ENCODE results near the gene TMEM123. TPM values are rescaled to one million over a fixed set of nuclear protein-coding genes. Genes with fewer than 3 reads are reported as not detected.
A peak's percentile ranks its signal among the peaks of the same experiment; 100 is the strongest.

The TMEM123 gene
- total and polyA plus RNA-seq, 4 experiments from 2014 or later = 383 to 839 (median 574) TPM

- Histone ChIP-seq H3K4me3 (ENCODE audit: low read length in 2 of 2) (no peak overlapping the region), H3K4me1 (ENCODE audit: insufficient read depth, low read length) (peaks cover 89% of the 10 kb centered on the region), H3K36me3 (ENCODE audit: insufficient read depth, low read length) (peaks cover 6% of the 10 kb centered on the region), H3K9me3 (ENCODE audit: control insufficient read depth in 1 of 2, low read length in 2 of 2) (no peaks in the 10 kb centered on the region), H3K27ac (ENCODE audit: low read depth, low read length) (no peak overlapping the region), H3K27me3 (ENCODE audit: insufficient read depth, low read length) (no peaks in the 10 kb centered on the region)
- peak overlapping the region in 2 of 8 donors; percentile 33 to 45 for H3K4me3 Mint-ChIP-seq
- CTCF ChIA-PET (ENCODE audit: partially characterized antibody) = interaction anchor here (1.0 to 1.3 kb wide), 3 partner anchors 21 to 46 kb away, joined by 3 read pairs; no protein-coding TSS in a partner anchor
- H3K9me3 Mint-ChIP-seq = peaks cover 0 to 1% (median 0%) of the 10 kb centered on the region in 8 donors
- DNase-seq = no peak
- POLR2A ChIA-PET (ENCODE audit: partially characterized antibody) = interaction anchor here (1.1 to 1.3 kb wide), 2 partner anchors 18 to 42 kb away, joined by 3 read pairs; partner anchors contain the start of gene TMEM123
- intact Hi-C loops (cut with micrococcal nuclease) = no loop called here
- H3K27me3 Mint-ChIP-seq = no peaks in the 10 kb centered on the region
- H3K4me1 Mint-ChIP-seq = peaks cover 74 to 90% (median 82%) of the 10 kb centered on the region in 4 donors
- H3K27ac Mint-ChIP-seq = peak overlapping the region in 3 of 7 donors; percentile 73 to 74 (median 74)
- peaks cover 31% of the 10 kb centered on the region in 2 donors for H3K36me3 Mint-ChIP-seq
These were observed 41.4 kb downstream of the TMEM123 start for GRCh38 chr11:102411142-102411541.

GRCh38 chr11:102410382-102410784 lies 42.2 kb downstream of the TMEM123 start:
- POLR2A ChIA-PET (ENCODE audit: partially characterized antibody) = interaction anchor here (1.1 kb wide), 1 partner anchor 18 kb away, joined by 3 read pairs; no protein-coding TSS in a partner anchor
- H3K36me3 ChIP-seq (ENCODE audit: insufficient read depth, low read length) = peaks cover 6% of the 10 kb centered on the region
- no peak overlapping the region for H3K4me3 ChIP-seq (ENCODE audit: low read length in 2 of 2)
- no peaks in the 10 kb centered on the region for H3K9me3 ChIP-seq (ENCODE audit: control insufficient read depth in 1 of 2, low read length in 2 of 2)
- intact Hi-C loops (cut with micrococcal nuclease) = no loop called here
- no peaks in the 10 kb centered on the region for H3K27me3 ChIP-seq (ENCODE audit: insufficient read depth, low read length)
- H3K4me3 Mint-ChIP-seq = peak overlapping the region in 3 of 8 donors; percentile 21 to 58 (median 38)
- peaks cover 36 to 39% of the 10 kb centered on the region in 2 donors for H3K36me3 Mint-ChIP-seq
- H3K4me1 Mint-ChIP-seq = peaks cover 74 to 90% (median 83%) of the 10 kb centered on the region in 4 donors
- DNase-seq = no peak
- H3K4me1 ChIP-seq (ENCODE audit: insufficient read depth, low read length) = peaks cover 89% of the 10 kb centered on the region
- peak overlapping the region in 5 of 7 donors; percentile 7 to 91 (median 21) for H3K27ac Mint-ChIP-seq
- no peaks in the 10 kb centered on the region for H3K27me3 Mint-ChIP-seq
- H3K27ac ChIP-seq (ENCODE audit: low read depth, low read length) = no peak overlapping the region
- CTCF ChIA-PET (ENCODE audit: partially characterized antibody) = interaction anchor here (1.1 to 1.5 kb wide), 3 partner anchors 20 to 47 kb away, joined by 3 to 4 read pairs (median 3); no protein-coding TSS in a partner anchor
- no peaks in the 10 kb centered on the region for H3K9me3 Mint-ChIP-seq

- Histone ChIP-seq H3K9me3 (ENCODE audit: control insufficient read depth in 1 of 2, low read length in 2 of 2) (no peaks in the 10 kb centered on the region), H3K27me3 (ENCODE audit: insufficient read depth, low read length) (no peaks in the 10 kb centered on the region), H3K4me3 (ENCODE audit: low read length in 2 of 2) (no peak overlapping the region), H3K27ac (ENCODE audit: low read depth, low read length) (peak overlapping the region; percentile 7), H3K4me1 (ENCODE audit: insufficient read depth, low read length) (peaks cover 83% of the 10 kb centered on the region), H3K36me3 (ENCODE audit: insufficient read depth, low read length) (peaks cover 6% of the 10 kb centered on the region)
- H3K27ac Mint-ChIP-seq = peak overlapping the region in 5 of 7 donors; percentile 50 to 81 (median 70)
- H3K36me3 Mint-ChIP-seq = peaks cover 38 to 41% of the 10 kb centered on the region in 2 donors
- H3K9me3 Mint-ChIP-seq = peaks cover 0 to 3% (median 0%) of the 10 kb centered on the region in 8 donors
- H3K4me1 Mint-ChIP-seq = peaks cover 60 to 85% (median 71%) of the 10 kb centered on the region in 4 donors
- H3K4me3 Mint-ChIP-seq = peak overlapping the region in 1 of 8 donors; percentile 49
- POLR2A ChIA-PET (ENCODE audit: partially characterized antibody) = interaction anchor here (0.6 to 1.7 kb wide), 5 partner anchors 11 to 43 kb away, joined by 3 to 4 read pairs (median 3); no protein-coding TSS in a partner anchor
- H3K27me3 Mint-ChIP-seq = no peaks in the 10 kb centered on the region
- CTCF ChIA-PET (ENCODE audit: partially characterized antibody) = interaction anchor here (1.0 to 3.3 kb wide), 4 partner anchors 10 to 67 kb away, joined by 4 to 10 read pairs (median 6); no protein-coding TSS in a partner anchor
- DNase-seq = no peak
- intact Hi-C loops (cut with micrococcal nuclease) = no loop called here
These were observed 44.2 kb downstream of the TMEM123 start for GRCh38 chr11:102408339-102408738.

- intact Hi-C loops (cut with micrococcal nuclease) = loop anchor here (1.0 kb wide), 1 partner anchor 7 kb away; no protein-coding TSS in a partner anchor
- Histone ChIP-seq H3K4me3 (ENCODE audit: low read length in 2 of 2) (no peak overlapping the region), H3K27me3 (ENCODE audit: insufficient read depth, low read length) (no peaks in the 10 kb centered on the region), H3K9me3 (ENCODE audit: control insufficient read depth in 1 of 2, low read length in 2 of 2) (no peaks in the 10 kb centered on the region), H3K4me1 (ENCODE audit: insufficient read depth, low read length) (peaks cover 83% of the 10 kb centered on the region), H3K36me3 (ENCODE audit: insufficient read depth, low read length) (peaks cover 6% of the 10 kb centered on the region), H3K27ac (ENCODE audit: low read depth, low read length) (peak overlapping the region; percentile 7)
- H3K9me3 Mint-ChIP-seq = peaks cover 0 to 3% (median 0%) of the 10 kb centered on the region in 8 donors
- H3K36me3 Mint-ChIP-seq = peaks cover 40 to 42% of the 10 kb centered on the region in 2 donors
- ChIA-PET POLR2A (ENCODE audit: partially characterized antibody) (interaction anchor here (0.9 to 1.7 kb wide), 4 partner anchors 12 to 44 kb away, joined by 3 to 4 read pairs (median 3); no protein-coding TSS in a partner anchor), CTCF (ENCODE audit: partially characterized antibody) (interaction anchor here (1.0 to 3.3 kb wide), 5 partner anchors 10 to 66 kb away, joined by 3 to 10 read pairs (median 6); no protein-coding TSS in a partner anchor)
- DNase-seq = no peak
- H3K4me1 Mint-ChIP-seq = peaks cover 58 to 85% (median 70%) of the 10 kb centered on the region in 4 donors
- peak overlapping the region in 4 of 8 donors; percentile 7 to 23 (median 17) for H3K4me3 Mint-ChIP-seq
- H3K27ac Mint-ChIP-seq = peak overlapping the region in 6 of 7 donors; percentile 25 to 91 (median 56)
- H3K27me3 Mint-ChIP-seq = no peaks in the 10 kb centered on the region
These were observed 44.7 kb downstream of the TMEM123 start for GRCh38 chr11:102407901-102408300.

- Mint-ChIP-seq H3K27ac (peak overlapping the region in 4 of 7 donors; percentile 8 to 48 (median 31)), H3K27me3 (no peaks in the 10 kb centered on the region), H3K9me3 (peaks cover 0 to 3% (median 0%) of the 10 kb centered on the region in 8 donors), H3K4me1 (peaks cover 56 to 85% (median 70%) of the 10 kb centered on the region in 4 donors), H3K4me3 (peak overlapping the region in 2 of 8 donors; percentile 15 to 38), H3K36me3 (peaks cover 45 to 59% of the 10 kb centered on the region in 2 donors)
- H3K27me3 ChIP-seq (ENCODE audit: insufficient read depth, low read length) = no peaks in the 10 kb centered on the region
- POLR2A ChIA-PET (ENCODE audit: partially characterized antibody) = interaction anchor here (0.6 to 2.1 kb wide), 6 partner anchors 15 to 57 kb away, joined by 3 to 9 read pairs (median 3); no protein-coding TSS in a partner anchor
- CTCF ChIA-PET (ENCODE audit: partially characterized antibody) = interaction anchor here (1.2 to 3.3 kb wide), 7 partner anchors 8 to 90 kb away, joined by 3 to 31 read pairs (median 5); no protein-coding TSS in a partner anchor
- H3K4me1 ChIP-seq (ENCODE audit: insufficient read depth, low read length) = peaks cover 72% of the 10 kb centered on the region
- DNase-seq = no peak
- no peak overlapping the region for H3K27ac ChIP-seq (ENCODE audit: low read depth, low read length)
- H3K4me3 ChIP-seq (ENCODE audit: low read length in 2 of 2) = no peak overlapping the region
- intact Hi-C loops (cut with micrococcal nuclease) = no loop called here
- H3K36me3 ChIP-seq (ENCODE audit: insufficient read depth, low read length) = peaks cover 14% of the 10 kb centered on the region
- no peaks in the 10 kb centered on the region for H3K9me3 ChIP-seq (ENCODE audit: control insufficient read depth in 1 of 2, low read length in 2 of 2)
These were observed 46.5 kb downstream of the TMEM123 start for GRCh38 chr11:102406099-102406498.

- peaks cover 54 to 79% (median 66%) of the 10 kb centered on the region in 4 donors for H3K4me1 Mint-ChIP-seq
- H3K27ac ChIP-seq (ENCODE audit: low read depth, low read length) = no peak overlapping the region
- H3K4me3 ChIP-seq (ENCODE audit: low read length in 2 of 2) = no peak overlapping the region
- peak overlapping the region in 3 of 7 donors; percentile 11 to 59 (median 16) for H3K27ac Mint-ChIP-seq
- peaks cover 66% of the 10 kb centered on the region for H3K4me1 ChIP-seq (ENCODE audit: insufficient read depth, low read length)
- H3K36me3 Mint-ChIP-seq = peaks cover 46 to 62% of the 10 kb centered on the region in 2 donors
- ChIA-PET CTCF (ENCODE audit: partially characterized antibody) (interaction anchor here (1.2 to 2.2 kb wide), 4 partner anchors 9 to 91 kb away, joined by 3 to 31 read pairs (median 6); no protein-coding TSS in a partner anchor), POLR2A (ENCODE audit: partially characterized antibody) (interaction anchor here (0.6 to 2.1 kb wide), 3 partner anchors 16 to 46 kb away, joined by 3 to 9 read pairs (median 5); no protein-coding TSS in a partner anchor)
- H3K27me3 ChIP-seq (ENCODE audit: insufficient read depth, low read length) = no peaks in the 10 kb centered on the region
- DNase-seq = no peak
- peak overlapping the region in 2 of 8 donors; percentile 17 to 43 for H3K4me3 Mint-ChIP-seq
- intact Hi-C loops (cut with micrococcal nuclease) = no loop called here
- no peaks in the 10 kb centered on the region for H3K9me3 ChIP-seq (ENCODE audit: control insufficient read depth in 1 of 2, low read length in 2 of 2)
- H3K27me3 Mint-ChIP-seq = no peaks in the 10 kb centered on the region
- H3K9me3 Mint-ChIP-seq = peaks cover 0 to 3% (median 0%) of the 10 kb centered on the region in 8 donors
- peaks cover 17% of the 10 kb centered on the region for H3K36me3 ChIP-seq (ENCODE audit: insufficient read depth, low read length)
These were observed 47.1 kb downstream of the TMEM123 start for GRCh38 chr11:102405501-102405900.
